Stimulated activated CD4-positive, alpha-beta T cell treated with anti-CD3 and anti-CD28 coated beads, Interleukin-2, amount 100 ng/mL, for 24 hours (primary cell): ENCODE results near the gene BCL7A.

Source experiments
- DNase-seq, 2 donors: peaks; one replicate each; pipeline ENCODE4 v3.0.0-alpha.2; 2020

BCL7A gene

DNA sequence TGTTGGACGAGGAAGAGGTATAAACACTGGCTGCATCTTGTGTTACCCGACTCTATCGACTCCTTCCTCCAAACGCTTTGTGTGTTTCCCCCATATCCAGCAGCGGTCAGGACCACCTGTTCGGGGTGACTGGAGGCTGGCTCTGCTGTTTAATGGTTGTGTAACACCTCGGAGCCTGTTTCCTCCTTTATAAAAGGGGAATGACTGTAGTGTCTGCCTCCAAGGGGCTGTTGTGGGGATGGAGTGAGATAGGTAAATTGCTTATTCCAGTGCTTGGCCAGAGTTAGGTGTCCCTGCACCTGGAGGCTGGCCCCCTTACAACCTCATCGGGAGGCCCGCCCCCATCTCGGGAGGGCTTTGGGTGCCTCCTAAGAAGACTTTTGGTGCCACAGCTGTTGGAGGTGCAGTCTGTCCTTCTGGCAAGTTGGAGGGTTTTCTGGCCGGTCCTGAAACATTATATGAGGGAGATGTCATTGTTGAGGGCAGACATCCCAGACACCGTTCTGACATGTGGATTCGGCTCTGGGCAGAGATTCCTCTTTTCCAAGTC, 57.9 kb downstream of the BCL7A start:
- DNase-seq, result no peak

DNA sequence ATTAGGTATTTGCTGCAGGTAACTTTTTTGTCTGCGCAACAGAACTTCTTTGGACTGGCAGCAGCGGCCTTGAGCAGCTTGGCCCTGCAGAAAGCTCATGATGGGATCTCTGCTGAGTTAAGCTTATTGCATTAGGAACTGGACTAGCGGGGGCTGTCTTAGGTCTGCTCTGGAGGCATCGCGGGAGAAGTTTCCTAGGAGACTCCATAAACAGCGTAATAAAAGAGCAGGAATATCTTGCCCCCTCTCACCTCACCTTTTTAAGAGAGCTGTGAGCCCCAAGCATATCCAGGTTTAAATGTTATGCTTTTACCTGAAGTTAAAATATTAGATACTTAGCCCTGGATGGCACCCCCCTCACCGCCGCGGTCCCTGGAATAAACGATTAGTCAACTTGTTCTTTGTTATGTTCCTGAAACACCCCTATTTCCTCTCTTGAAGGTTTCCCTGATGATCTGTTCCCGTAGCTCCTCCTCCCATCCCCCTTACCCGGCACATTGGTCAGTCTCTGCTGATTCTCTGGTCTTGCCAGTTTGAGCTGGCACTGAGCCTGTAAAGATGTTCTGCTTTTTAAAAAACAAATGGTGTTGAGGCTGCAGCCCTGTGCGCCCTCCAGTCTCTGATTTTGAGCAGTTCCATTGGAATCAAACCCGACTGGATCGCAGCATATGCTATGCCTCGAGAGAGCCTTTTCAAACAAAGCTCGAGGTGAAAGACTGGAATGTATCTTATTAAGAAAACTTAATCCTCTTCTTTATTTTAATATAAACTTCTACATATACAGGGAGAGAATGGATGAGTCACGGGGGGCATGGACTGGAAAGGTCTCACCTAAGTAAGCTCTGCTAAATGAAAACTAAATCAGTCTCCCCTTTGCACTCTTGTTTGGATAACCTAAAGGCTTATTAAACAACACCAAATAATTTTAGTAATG, 58.7 kb downstream of the BCL7A start:
- DNase-seq, result peak in 1 of 2 donors; percentile 31

DNA sequence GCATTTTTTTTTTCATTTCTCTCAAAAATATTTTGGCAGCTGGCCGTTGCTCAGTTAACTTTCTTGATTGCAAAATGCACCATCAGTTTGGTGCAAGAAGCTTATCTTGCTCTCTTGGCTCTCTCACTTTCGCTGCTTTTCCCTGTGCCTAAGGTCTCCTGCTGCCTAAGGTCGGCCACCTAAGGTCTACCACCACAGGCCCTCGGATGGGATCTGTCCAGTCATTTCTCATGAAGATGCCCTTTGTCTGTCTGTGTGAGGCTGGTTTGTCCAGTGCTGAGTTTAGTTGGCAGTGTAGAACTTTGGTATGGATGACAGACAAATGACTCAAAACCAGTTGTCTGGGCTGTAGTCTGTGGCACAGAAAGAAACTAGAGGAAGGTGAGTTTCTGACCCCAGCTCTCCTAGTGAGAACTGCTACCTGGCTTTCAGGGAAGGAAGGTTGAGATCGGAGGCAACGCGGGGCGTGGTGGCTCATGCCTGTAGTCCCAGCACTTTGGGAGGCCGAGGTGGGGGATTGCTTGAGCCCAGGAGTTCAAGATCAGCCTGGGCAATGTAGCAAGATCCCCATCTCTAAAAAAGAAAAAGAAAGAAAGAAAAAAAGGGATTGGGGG, 59.5 kb downstream of the BCL7A start:
- DNase-seq, result peak in 1 of 2 donors; percentile 33

DNA sequence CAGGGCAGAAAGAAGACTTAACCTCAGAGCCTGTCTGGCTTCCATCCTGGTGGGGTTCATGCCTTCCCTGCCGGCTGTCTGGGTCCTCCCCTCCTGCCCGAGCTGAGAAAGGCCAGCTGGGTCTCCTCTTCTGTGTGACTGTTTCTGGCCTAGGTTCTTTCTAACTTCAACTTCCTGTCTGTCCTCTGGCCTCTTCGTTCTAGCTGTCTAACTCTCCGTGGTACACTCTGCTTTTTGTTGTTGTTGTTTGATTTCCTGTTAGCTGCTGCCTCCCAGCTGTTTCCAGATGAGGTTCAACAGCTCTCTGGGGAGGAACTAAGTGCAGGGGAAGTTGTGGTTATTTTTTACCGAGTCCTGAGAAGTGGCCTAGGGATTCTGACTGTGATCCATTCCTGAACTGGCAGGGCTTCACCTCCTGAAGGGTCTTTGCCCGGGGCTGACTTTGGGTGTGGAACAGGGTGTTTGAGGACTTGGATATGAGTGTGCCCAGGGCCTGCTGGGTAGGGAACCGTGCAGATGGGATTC, 60.1 kb downstream of the BCL7A start:
- DNase-seq, result no peak

DNA sequence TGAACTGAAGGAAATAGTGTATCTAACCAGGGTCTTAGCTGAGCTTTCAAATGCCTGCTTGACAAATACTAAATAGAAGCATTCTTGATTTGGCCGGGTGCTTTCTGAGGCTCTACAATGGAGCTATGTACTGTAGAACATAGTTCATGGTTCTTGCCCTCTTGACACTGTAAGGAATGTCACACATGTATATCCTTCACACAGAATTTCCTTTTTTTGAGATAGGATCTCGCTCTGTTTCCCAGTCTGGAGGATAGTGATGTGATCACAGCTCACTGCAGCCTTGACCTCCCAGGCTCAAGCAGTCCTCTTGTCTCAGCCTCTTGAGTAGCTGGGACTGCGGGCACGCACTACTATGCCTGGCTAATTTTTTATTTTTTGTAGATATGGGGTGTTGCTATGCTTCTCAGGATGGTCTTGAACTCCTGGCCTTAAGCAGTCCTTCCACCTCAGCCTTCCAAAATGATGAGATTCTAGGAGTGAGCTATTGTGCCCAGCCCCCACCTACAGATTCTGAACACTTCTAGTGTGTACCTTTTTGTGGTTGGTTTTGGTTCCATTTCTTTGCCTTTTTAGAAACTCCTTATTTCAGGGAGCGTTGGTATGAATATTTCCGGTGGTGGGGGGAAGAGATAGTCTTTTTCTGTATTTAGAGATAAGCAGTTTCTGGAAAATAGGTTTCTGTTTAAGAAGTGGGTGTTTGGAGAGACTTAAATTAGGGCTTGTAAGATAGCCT, 61.1 kb downstream of the BCL7A start:
- DNase-seq, result peak; percentile 39 to 48

DNA sequence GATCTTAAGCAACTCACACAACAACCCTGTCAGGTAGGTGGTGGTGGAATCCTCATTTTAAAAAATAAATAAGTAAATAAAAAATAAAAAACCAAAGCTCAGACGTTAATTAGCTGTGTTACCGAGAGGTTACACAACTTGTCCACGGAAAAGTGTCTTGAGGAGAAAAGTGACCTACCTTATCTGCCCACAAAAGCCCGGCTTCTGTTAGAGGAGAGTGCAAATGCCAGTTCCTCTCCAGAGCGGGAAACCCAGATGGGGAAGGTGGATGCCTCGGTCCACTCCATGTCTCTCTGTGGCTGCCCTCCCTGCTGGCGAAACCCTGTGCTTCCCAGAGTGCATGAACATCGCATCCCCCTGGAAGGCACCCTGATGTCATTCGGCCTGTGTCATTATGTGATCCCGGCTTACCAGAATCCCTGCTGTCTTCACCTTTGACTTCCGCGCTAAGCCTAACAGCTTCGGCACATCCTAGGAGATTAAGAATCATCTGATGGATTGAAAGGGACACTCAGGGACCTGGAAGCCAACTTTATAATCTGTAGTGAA, 63.2 kb downstream of the BCL7A start:
- no peak for DNase-seq

DNA sequence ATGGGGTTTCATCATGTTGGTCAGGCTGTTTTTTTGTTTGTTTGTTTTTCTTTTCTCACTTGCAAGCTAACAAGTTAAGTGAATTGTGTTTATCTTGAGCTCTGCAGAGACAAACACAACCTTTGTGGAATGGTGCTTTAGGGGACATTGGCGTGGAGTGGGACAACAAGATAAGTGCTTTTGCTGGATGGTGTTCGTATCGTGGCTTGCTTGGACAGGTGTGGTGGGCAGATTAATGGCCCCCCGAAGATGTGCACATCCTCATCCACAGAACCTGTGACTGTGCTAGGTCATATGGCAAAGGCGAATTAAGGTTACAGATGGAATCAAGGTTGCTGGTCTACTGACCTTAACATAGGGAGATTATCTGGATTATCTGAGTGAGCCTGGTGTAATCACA, 63.9 kb downstream of the BCL7A start:
- DNase-seq, result no peak

DNA sequence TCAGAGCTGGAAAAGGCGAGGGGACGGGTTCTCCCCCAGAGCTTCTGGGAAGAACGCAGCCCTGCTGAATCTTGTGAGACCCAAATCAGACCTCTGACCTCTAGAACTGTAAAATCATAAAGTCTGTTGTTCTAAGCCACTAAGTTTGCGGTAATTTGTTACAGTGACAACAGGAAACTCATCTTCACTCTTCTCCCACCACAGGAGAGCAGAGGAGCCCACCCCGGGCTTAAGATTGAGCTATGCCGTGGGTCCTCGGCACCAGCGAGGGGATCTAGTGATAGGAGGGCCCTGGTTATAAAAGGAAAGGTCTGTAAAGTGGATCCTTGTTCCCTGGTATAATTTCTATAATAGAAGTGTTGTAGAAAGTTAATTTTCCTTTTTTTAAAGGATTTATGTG, 64.4 kb downstream of the BCL7A start:
- DNase-seq, result no peak

DNA sequence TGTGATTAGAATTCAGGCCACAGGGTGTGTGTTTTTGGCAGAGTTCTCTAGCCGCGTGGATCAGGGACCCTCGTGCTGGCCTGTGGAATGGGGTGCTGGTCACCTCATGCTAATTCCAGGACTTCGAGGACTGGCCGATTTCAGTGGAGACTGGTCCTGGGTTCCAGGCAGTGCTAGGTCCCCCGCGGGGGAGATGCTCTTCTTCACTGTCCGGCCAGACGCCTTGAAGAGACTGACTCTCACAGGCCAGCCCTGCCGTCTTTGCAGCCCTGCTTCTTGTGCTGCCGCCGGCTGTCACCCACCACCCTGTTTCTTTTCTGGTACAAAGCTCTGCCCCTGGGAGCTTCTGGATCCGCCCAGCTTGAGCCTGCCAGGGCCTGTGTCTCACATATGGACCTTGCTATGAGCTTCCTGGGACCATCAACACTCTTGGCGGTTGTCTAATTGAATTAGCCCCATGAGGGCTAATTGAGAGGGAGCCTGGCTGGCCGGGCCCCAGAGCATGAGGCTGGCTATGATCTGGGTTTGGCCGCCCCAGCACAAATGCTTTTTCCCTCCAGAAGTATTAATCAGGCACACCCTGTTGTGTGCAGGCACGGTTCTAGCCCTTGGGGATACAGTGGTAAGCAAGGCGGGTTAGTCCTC, 65.1 kb downstream of the BCL7A start:
- no peak for DNase-seq

DNA sequence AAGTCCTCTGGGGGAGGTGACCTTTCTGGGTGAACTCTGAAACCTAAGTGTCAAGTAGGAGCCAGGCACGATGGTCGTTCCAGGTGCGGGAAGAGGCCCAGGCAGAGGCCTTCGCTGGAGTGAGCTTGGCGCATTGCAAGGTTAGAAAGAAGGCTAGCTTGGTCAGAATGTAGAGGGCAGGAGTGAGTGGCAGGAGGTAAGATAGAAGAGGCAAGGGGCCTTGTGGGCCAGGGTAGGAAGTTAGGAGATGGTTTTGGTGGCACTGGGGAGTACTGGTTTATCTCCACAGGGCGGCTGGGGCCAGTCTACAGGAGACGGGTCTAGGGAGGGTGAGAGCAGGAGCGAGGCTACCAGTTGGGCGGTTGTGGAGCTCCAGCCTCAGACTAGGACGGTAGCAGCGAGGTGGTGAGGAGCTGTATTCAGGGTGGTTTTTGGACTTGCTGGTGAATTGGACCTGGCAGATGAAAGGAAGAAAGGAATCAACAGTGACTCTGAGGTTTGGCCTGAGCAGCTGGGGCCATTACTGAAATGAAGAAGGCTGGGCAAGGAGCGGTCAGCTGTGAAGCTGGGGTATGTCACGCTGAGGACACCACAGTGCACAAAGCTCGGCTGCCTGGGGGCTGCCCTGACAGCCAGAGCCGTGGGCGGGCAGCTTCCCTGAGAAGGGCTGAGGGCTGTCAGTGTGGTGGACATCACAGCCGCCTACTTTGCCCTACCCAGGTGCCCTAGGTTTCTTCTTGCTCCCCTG, 65.9 kb downstream of the BCL7A start:
- no peak for DNase-seq

DNA sequence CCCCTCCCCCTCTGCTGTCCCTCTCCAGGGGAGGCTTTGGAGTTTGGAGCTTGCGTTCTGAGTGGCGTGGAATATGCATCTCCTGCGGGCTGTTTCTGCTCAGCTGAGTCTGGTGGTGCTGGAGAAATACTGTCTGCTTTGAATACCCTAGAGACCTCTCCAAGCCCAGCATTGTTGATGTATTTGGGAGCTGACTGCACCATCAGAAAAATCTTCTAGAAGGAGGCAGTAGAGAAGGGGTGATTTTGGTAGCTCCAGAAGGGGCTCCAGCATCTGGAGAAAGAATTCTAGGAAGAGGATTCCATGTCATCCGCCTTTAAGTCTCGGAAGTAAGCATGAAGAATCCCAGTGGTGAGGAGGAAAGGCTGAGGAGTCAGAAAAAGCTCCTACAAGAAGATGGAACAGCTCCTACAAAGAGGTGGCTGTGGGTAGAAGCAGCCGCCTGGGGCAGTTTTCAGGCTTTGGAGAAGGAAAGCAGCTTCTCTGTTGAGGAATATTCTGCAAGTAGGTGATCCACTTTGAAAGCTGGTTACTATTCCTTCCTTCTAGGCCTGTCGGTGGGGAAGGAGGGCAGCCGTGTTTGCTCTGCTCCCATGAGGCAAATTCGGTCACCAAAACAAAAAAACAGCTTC, 66.6 kb downstream of the BCL7A start:
- no peak for DNase-seq

DNA sequence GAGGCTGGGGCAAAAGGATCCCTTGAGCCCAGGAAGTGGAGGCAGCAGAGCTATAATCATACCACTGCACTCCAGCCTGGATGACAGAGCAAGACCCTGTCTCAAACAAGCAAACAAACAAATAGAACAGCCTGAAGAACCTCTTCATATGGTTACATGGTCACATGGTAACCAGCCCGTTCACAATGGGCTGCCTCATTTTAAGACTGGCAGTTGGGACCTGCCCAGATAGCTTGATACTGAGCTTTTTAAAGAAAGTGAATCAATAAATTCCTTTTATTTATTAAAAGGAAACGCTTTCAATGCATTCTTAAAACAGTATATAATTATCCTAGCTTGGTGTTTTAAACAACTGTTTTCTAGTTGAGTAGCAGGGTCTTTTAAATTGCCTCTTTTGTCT, 67.4 kb downstream of the BCL7A start:
- no peak for DNase-seq

DNA sequence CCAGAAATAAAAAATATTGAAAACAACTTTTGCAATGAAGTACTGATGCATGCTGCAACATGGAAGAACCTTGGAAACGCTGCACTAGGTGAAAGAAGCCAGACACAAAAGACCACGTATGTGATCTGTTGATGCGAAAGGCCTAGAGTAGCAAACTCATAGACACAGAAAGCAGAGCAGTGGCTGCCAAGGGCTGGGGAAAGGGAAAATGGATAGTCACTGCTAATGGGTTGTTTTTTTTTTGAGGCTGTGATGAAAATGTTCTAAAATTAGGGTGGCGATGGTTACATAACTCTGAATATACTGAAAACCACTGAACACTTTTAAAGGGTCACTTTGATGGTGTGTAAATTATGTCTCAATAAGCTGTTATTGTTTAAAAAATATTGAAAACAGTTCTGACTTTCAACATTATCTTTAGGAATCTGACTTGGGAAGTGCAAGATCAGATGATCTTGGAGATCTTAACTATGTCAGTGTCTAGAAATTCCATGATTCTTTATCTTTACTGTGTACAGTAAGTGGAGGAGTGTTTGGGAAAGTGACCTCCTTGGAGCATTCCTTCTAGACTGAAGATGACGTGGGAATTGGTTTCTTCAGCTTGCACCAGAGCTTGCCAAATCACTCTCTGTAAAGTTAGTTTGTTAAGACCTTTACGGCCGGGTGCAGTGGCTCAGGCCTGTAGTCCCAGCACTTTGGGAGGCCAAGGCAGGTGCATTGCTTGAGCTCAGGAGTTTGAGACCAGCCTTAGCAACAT, 69.3 kb downstream of the BCL7A start:
- DNase-seq, result no peak

DNA sequence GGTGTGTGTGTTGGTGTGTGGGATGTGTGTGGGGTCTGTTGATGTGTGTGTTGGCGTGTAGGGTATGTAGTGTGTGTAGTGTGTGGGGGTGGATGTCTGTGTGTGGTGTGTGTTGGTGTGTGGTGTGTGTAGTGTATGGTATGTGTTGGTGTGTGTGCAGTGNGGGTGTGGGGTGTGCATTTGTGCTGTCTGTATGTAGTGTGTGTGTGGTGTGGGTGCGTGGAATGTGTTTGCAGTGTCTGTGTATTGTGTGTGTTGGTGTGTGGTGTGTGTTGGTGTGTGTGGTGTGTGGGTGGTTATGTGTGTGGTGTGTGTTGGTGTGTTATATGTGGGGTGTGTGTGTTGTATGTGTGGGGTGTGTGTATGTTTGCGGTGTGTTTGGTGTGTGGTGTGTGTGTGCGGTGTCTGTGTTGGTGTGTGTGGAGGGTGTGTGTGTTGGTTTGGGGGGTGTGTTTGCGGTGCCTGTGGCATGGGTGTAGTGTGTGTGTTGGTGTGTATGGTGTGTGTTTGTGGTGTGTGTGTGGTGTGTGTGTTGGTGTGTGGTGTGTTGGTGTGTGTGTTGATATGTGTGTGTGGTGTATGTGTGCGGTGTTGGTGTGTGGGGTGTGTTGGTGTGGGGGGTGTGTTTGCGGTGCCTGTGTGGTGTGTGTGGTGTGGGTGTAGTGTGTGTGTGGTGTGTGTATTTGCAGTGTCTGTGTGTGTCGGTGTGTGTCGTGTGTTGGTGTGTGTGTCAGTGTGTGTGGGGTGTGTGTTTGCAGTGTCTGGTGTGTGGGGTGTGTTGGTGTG, 71.6 kb downstream of the BCL7A start:
- no peak for DNase-seq

DNA sequence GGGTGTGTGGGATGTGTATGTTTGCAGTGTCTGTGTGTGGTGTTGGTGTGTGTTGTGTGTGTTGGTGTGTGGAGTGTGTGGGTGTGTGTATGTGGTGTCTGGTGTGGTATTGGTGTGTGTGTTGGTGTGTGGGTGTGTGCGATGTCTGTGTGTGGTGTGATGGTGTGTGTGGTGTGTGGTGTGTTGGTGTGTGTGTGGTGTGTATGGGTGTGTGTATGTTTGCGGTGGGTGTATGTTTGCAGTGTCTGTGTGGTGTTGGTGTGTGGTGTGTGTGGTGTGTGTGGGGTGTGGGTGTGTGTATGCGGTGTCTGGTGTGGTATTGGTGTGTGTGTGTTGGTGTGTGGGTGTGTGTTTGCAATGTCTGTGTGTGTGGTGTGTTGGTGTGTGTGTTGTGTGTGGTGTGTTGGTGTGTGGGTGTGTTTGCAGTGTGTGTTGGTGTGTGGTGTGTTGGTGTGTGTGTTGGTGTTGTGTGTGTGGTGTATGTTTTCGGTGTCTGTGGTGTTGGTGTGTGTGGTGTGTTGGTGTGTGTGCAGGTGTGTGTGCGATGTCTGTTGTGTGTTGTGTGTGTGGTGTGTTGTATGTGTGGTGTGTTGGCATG, 72.6 kb downstream of the BCL7A start:
- DNase-seq, result no peak

DNA sequence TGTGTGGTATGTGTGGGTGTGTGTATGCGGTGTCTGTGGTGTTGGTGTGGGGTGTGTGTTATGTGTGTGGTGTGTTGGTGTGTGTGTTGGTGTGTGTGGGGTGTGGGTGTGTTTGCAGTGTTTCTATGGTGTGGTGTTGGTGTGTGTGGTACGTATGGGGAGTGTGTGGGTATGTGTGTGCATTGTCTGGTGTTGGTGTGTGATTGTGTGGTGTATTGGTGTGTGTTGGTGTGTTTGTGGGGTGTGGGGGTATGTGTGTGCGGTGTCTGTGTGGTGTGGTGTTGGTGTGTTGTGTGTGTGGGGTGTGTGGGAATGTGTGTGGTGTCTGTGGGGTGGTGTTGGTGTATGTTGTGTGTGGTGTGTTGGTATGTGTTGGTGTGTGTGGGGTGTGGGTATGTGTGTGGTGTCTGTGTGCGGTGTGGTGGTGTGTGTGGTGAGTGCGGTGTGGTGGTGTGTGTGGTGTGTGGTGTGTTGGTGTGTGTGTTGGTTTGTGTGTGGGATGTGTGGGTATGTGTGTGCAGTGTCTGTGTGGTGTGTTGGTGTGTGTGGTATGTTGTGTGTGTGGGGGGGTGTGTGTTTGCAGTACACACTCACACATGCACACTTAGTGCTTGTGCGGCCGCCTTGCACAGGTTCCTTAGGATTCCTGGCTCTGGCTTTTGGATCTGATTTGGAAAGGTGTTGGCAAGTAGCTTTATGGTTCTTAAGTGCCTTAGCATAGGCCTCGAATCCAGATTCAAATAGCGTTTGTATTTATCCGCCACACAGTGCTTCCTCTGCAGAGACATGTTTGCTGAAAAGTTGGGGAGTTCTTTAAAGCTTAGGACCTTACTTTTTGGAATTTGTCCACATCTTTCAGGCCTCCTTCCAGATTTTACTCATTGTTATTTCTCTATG, 73.3 kb downstream of the BCL7A start:
- DNase-seq, result no peak

DNA sequence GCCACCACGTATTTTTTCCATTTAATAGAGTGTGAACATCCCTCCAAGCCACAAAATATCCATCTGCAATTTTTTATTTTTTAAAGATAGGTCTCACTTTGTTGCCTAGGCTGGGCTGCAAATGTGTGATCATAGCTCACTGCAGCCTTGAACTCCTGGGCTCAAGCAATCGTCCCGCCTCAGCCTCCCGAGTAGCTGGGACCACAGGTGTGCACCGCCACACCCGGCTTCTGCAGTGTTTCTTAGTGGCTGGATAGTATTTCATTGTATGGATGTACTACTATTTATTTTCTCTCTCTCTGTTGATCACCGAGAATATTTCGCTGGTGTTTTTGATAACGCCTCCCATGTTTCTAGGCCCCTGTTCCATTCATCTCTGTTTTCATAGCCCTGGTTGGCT, 74.3 kb downstream of the BCL7A start:
- no peak for DNase-seq

DNA sequence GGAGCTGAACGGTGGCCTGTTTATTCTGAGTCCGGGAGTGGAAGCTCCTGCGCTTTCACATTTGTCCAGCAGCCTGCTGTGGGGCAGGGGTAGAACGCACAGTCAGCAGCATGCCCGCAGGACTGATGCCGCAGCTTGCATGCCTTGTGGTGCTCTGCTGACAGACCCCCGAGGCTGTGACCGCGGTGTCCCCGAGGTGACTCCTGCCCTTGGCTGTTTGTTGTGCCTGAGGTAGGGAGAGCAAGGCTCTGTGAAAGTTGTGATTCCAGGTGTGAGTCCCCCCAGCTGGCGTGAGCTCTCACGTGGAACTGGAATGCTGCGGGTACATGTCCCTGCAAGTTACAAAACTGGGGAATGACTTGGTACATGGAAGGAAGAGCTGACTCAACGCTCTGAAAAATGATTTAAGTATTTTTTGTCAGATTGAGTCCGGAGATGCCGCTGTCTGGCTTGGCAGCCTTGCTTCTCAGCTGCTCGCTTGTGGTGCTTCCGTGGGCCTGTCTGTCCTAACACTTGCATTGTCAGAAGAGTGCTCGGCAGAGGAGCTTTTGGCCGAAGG, 75.0 kb downstream of the BCL7A start:
- DNase-seq, result no peak
